ENCODE measurements around the gene MAP3K4. TPM values are rescaled to one million over a fixed set of nuclear protein-coding genes. Genes with fewer than 3 reads are reported as not detected.

Gene MAP3K4
- total RNA-seq, 2 experiments from 2014 or later = 45.4 to 51.0 TPM

- ChIA-PET POLR2A (no interaction called here), CTCF (no interaction called here)
Measured at GRCh38 chr6:160998217-160998616, 6.6 kb downstream of the MAP3K4 start.

- ChIA-PET CTCF (no interaction called here), POLR2A (no interaction called here)
Measured at GRCh38 chr6:160998766-160999165, 7.2 kb downstream of the MAP3K4 start.

- ChIA-PET POLR2A (no interaction called here), CTCF (no interaction called here)
Measured at GRCh38 chr6:160999516-160999915, 7.9 kb downstream of the MAP3K4 start.

GRCh38 chr6:161000632-161001031 is 9.1 kb downstream of the MAP3K4 start:
- ChIA-PET POLR2A (no interaction called here), CTCF (no interaction called here)

GRCh38 chr6:161001421-161001820 is 9.9 kb downstream of the MAP3K4 start:
- ChIA-PET CTCF (no interaction called here), POLR2A (no interaction called here)

- CTCF ChIA-PET = interaction anchor here (1.0 kb wide), 1 partner anchor 11 kb away, joined by 4 read pairs; no protein-coding TSS in a partner anchor
- POLR2A ChIA-PET = no interaction called here
Measured at GRCh38 chr6:161003336-161003735, 11.8 kb downstream of the MAP3K4 start.

GRCh38 chr6:161008245-161008644 is 16.7 kb downstream of the MAP3K4 start:
- CTCF ChIA-PET = interaction anchor here (0.8 kb wide), 1 partner anchor 365 kb away, joined by 3 read pairs; no protein-coding TSS in a partner anchor
- POLR2A ChIA-PET = no interaction called here

GRCh38 chr6:161009991-161010390 is 18.4 kb downstream of the MAP3K4 start:
- CTCF ChIA-PET = no interaction called here
- POLR2A ChIA-PET = no interaction called here

GRCh38 chr6:161010418-161010817 is 18.8 kb downstream of the MAP3K4 start:
- ChIA-PET POLR2A (no interaction called here), CTCF (no interaction called here)

- ChIA-PET CTCF (no interaction called here), POLR2A (no interaction called here)
Measured at GRCh38 chr6:161011492-161012480, 20.2 kb downstream of the MAP3K4 start.

- POLR2A ChIA-PET = no interaction called here
- CTCF ChIA-PET = no interaction called here
Measured at GRCh38 chr6:161013695-161014094, 22.1 kb downstream of the MAP3K4 start.

- POLR2A ChIA-PET = no interaction called here
Measured at GRCh38 chr6:161017766-161018564, 26.4 kb downstream of the MAP3K4 start.

GRCh38 chr6:161019324-161019839 is 27.8 kb downstream of the MAP3K4 start:
- CTCF ChIA-PET = no interaction called here
- POLR2A ChIA-PET = no interaction called here

More at GRCh38 chr6:161017766-161018564, 26.4 kb downstream of the MAP3K4 start:
- CTCF ChIA-PET = no interaction called here

- POLR2A ChIA-PET = no interaction called here
Measured at GRCh38 chr6:161021543-161021942, 30.0 kb downstream of the MAP3K4 start.

GRCh38 chr6:161021998-161022743 is 30.6 kb downstream of the MAP3K4 start:
- ChIA-PET POLR2A (no interaction called here), CTCF (no interaction called here)

More at GRCh38 chr6:161021543-161021942, 30.0 kb downstream of the MAP3K4 start:
- CTCF ChIA-PET = no interaction called here

- CTCF ChIA-PET = no interaction called here
- POLR2A ChIA-PET = no interaction called here
Measured at GRCh38 chr6:161023316-161023715, 31.7 kb downstream of the MAP3K4 start.

- POLR2A ChIA-PET = no interaction called here
- CTCF ChIA-PET = no interaction called here
Measured at GRCh38 chr6:161024364-161024920, 32.9 kb downstream of the MAP3K4 start.

GRCh38 chr6:161027385-161027784 is 35.8 kb downstream of the MAP3K4 start:
- ChIA-PET POLR2A (no interaction called here), CTCF (no interaction called here)

- POLR2A ChIA-PET = interaction anchor here (1.5 kb wide), 1 partner anchor 38 kb away, joined by 6 read pairs; the partner anchor contains the start of gene MAP3K4
- CTCF ChIA-PET = interaction anchor here (0.8 kb wide), 1 partner anchor 38 kb away, joined by 3 read pairs; the partner anchor contains the start of gene MAP3K4
Measured at GRCh38 chr6:161029195-161029809, 37.7 kb downstream of the MAP3K4 start.

Measured in activated CD8-positive, alpha-beta memory T cell treated with anti-CD3 and anti-CD28 coated beads for 36 hours (primary cell).